Thymus (tissue), 11 donors: ENCODE results near the gene SPTBN5. TPM values are rescaled to one million over a fixed set of nuclear protein-coding genes. Genes with fewer than 3 reads are reported as not detected.

Experiments used
- DNase-seq, 9 donors: peaks; one replicate each; pipeline ENCODE4 v3.0.0-alpha.2; 2013; ENCODE audit warnings: low spot score in 9 of 9, low read depth in 6 of 9, missing footprints in 1 of 9
- H3K27ac ChIP-seq, 2 donors: one replicate each; pipeline ENCODE4 v1.5.1; 2013; ENCODE audit warnings: control low read depth in 1 of 2, low read depth in 1 of 2, low read length in 1 of 2, mild to moderate bottlenecking in 1 of 2, moderate library complexity in 1 of 2
- H3K27me3 ChIP-seq, 2 donors: one replicate each; pipeline ENCODE4 v1.5.1; 2013; ENCODE audit warnings: low read length in 1 of 2; ENCODE audit not compliant: control insufficient read depth in 2 of 2, insufficient read depth in 1 of 2
- H3K36me3 ChIP-seq, 2 donors: one replicate each; pipeline ENCODE4 v1.5.1; 2013; ENCODE audit warnings: low read length in 1 of 2, mild to moderate bottlenecking in 1 of 2, moderate library complexity in 1 of 2; ENCODE audit not compliant: control insufficient read depth in 2 of 2, insufficient read depth in 2 of 2
- H3K4me1 ChIP-seq, 2 donors: one replicate each; pipeline ENCODE4 v1.5.1; 2013; ENCODE audit warnings: low read length in 2 of 2; ENCODE audit not compliant: control insufficient read depth in 2 of 2, insufficient read depth in 2 of 2
- H3K4me3 ChIP-seq, 2 donors: one replicate each; pipeline ENCODE4 v1.5.1; 2013; ENCODE audit warnings: low read length in 2 of 2, control low read depth in 1 of 2, mild to moderate bottlenecking in 1 of 2
- H3K9me3 ChIP-seq, 2 donors: one replicate each; pipeline ENCODE4 v1.5.1; 2013; ENCODE audit warnings: low read length in 1 of 2, mild to moderate bottlenecking in 1 of 2; ENCODE audit not compliant: control insufficient read depth in 2 of 2, insufficient read depth in 1 of 2
- WGBS: extraction: QIAGEN DNeasy Blood & Tissue Kit; methylation state at CpG from one replicate; pipeline ENCODE4 v1.1.7; 2013; 5-methylcytosine and 5-hydroxymethylcytosine counted together
- polyA plus RNA-seq: library from polyadenylated mRNA; stranded (reverse); fragments of 200-250 nt; gene quantifications from one replicate; pipeline ENCODE4 v1.2.3, GENCODE V29; 2013
- total RNA-seq: library from RNA; stranded (reverse); fragments of 120-200 nt; gene quantifications from one replicate; pipeline ENCODE4 v1.2.4, GENCODE V29; 2013
- donor health status: healthy.

The SPTBN5 gene
- total and polyA plus RNA-seq, 2 donors = 0.57 to 1.6 TPM

DNA sequence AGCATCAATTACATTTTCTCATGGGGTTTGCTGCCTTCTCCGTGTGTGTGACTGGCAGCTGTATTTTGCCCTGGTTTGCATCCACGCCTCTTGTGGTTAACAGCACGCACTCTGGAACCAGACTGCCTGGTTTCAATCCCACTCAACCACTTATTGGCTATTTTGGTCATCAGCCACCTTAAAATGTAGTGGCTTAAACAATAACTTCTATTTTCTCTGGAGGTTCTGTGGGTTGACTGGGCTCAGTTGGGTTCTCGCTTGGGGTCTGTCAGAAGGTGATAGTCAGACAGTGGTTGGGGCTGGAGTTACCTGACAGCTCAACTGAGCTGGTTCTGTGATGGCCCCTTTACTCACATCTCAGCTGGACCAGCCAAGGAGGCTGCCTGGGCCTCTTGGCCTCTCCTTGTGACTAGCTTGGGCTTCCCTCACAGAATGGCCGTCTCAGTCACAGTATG lies 41.7 kb upstream of the SPTBN5 start:
- peak in 2 of 9 donors; percentile 18 to 47 for DNase-seq
- Histone ChIP-seq H3K27ac (peak overlapping the region; percentile 61 to 66), H3K36me3 (no peaks in the 10 kb centered on the region), H3K27me3 (no peaks in the 10 kb centered on the region), H3K4me3 (no peak overlapping the region), H3K9me3 (no peaks in the 10 kb centered on the region), H3K4me1 (peaks cover 19 to 45% of the 10 kb centered on the region in 2 donors)
- WGBS = 64% methylated on average over 5 of the region's 5 CpGs

DNA sequence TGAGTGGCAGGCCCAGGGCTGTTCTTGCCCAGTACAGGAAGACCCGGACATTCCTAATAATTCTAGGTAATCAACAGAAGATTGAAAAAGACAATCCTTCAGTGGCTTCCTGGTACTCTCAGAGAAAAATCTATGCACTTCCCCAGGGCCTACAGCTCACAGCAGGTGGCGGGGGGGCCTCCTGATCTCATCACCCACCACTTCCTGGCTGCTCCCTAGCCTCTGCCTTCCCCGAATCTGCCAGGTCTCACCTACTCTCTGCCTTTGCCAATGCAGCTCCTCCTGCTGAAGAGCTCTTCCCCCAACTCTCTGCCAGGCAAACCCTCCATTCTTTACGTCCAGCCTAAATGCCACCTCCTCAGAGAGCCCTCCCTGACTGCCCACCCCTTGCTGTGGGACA lies 41.0 kb upstream of the SPTBN5 start:
- Histone ChIP-seq H3K4me3 (no peak overlapping the region), H3K9me3 (no peaks in the 10 kb centered on the region), H3K27ac (peak overlapping the region; percentile 61 to 94), H3K27me3 (no peaks in the 10 kb centered on the region), H3K36me3 (no peaks in the 10 kb centered on the region), H3K4me1 (peaks cover 19 to 45% of the 10 kb centered on the region in 2 donors)
- peak in 8 of 9 donors; percentile 44 to 88 (median 68) for DNase-seq
- WGBS = 15% methylated on average over 4 of the region's 4 CpGs

DNA sequence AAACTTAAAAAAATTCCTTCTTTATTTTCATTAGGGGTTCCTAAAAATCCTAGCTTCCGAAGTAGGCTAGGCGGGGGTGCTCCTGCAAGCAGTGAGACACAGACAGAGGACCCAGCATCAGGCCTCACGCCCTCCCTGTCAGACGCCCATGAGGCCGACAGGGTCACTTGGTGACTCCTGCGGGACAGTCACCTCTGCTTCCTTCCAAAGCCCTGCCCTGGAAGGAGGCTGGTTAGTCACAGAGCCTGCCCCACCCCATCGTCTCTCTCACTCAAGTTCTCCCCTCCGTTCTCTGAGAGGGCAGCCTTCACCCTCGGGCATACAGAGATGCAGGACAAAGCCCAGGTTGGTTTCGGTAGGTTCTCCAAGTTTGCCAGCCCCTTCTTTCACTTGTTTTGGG lies 39.9 kb upstream of the SPTBN5 start:
- Histone ChIP-seq H3K27me3 (no peaks in the 10 kb centered on the region), H3K4me1 (peaks cover 19 to 45% of the 10 kb centered on the region in 2 donors), H3K27ac (peak overlapping the region in 1 of 2 donors; percentile 37), H3K36me3 (no peaks in the 10 kb centered on the region), H3K9me3 (no peaks in the 10 kb centered on the region), H3K4me3 (no peak overlapping the region)
- DNase-seq = no peak
- 88% methylated on average over 10 of the region's 10 CpGs for WGBS

DNA sequence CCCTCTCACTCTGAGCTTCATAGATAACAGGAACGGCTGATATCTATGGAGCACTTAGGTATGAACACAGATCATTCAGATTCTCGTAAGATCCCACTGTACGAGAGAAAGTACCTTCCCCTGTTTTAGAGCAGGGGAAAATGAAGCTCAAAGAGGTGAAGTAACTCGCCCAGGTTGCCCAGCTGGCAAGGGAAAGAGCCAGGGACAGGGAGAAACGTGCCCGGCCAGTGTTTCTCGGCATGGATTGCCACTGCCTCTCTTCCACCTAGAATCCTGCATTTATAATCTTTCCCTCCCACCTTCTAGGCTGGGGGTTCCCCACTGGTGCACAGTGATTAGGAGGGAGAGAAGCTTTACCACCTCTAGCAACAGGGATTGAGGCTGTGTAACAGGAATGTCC lies 39.5 kb upstream of the SPTBN5 start:
- DNase-seq = no peak

DNA sequence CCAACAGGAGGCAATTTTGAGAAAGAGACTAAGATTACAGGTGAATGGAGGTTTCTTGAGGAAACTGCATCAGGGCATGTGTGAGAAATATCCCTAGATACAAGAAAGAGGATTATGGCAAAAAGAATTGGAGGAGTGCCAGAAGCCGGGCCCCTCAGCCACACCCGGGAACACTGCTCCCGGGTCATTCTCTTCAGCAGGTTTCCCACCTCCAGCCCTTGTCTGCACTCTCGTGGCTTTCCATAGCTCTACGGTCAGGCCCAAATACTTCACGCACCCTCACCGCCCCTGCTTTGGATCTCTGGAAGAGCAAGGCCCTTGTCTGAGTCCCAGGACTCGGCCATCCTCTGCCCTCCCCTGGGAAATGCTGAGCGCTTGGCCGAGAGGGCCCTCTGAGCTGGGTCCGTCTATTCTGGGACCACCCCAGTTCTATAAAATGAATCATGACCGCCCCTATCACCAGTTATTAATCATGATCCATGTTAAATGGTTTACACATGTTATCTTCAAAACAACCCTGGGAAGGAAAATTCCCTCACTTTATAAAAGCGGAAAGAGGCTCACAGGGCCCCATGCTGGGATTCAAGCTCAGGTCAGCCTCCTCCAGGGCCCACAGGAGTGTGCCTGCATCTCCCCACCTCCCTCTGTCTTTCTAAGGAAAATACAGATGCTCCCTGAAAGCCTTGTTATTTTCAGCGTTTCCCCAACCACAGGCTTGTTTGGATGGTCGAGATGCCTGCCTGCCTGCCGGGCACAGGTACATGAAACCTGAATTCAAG lies 38.8 kb upstream of the SPTBN5 start:
- Histone ChIP-seq H3K36me3 (no peaks in the 10 kb centered on the region), H3K27ac (no peak overlapping the region), H3K27me3 (no peaks in the 10 kb centered on the region), H3K4me3 (no peak overlapping the region), H3K9me3 (no peaks in the 10 kb centered on the region), H3K4me1 (peaks cover 15 to 38% of the 10 kb centered on the region in 2 donors)
- DNase-seq = no peak
- 96% methylated on average over 16 of the region's 16 CpGs for WGBS

More for the DNA sequence above, 39.5 kb upstream of the SPTBN5 start:
- WGBS = 98% methylated on average over 7 of the region's 7 CpGs
- Histone ChIP-seq H3K4me3 (no peak overlapping the region), H3K9me3 (no peaks in the 10 kb centered on the region), H3K27me3 (no peaks in the 10 kb centered on the region), H3K36me3 (no peaks in the 10 kb centered on the region), H3K4me1 (peaks cover 19 to 44% of the 10 kb centered on the region in 2 donors), H3K27ac (no peak overlapping the region)

DNA sequence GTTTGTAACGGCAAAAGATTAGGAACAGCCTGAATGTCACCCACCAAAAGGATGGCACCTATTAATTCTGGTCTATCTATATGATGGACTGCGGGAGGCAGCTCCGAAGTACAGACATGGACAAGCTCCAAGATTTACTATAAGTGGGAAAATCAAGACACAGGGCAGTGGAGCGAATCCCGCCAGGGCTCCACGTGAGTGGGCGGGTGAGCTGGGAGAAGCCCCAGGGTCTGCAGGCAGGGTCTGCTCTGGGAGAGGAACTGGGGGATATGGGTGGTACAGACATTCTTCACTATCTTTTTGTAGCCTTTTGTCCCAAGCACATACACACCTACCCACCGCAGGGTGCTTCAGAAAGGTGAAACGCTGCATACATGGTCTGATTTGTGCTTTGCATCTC lies 38.2 kb upstream of the SPTBN5 start:
- WGBS = 99% methylated on average over 9 of the region's 9 CpGs
- no peak for DNase-seq
- no peaks in the 10 kb centered on the region for H3K27me3 ChIP-seq
- no peaks in the 10 kb centered on the region for H3K9me3 ChIP-seq
- no peaks in the 10 kb centered on the region for H3K36me3 ChIP-seq
- H3K4me1 ChIP-seq = peaks cover 9 to 32% of the 10 kb centered on the region in 2 donors
- no peak overlapping the region for H3K27ac ChIP-seq
- H3K4me3 ChIP-seq = no peak overlapping the region

DNA sequence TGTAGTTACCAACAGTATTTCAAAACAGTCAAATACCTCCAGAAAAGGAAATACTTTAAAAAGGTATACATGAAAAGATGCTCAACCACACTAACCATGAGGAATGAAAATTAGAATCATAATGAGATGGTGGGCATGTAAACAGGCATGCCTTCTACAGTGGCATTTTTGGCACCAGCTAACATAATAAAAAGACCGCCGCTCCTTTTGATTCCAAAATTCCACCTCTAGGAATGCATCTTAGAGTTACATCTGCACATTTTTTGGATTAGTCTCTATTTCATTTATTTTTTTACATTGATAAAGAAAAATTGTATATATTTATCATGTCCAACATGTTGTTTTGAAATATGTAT lies 37.0 kb upstream of the SPTBN5 start:
- Histone ChIP-seq H3K4me1 (peaks cover 5 to 31% of the 10 kb centered on the region in 2 donors), H3K9me3 (no peaks in the 10 kb centered on the region), H3K27ac (no peak overlapping the region), H3K4me3 (no peak overlapping the region), H3K27me3 (no peaks in the 10 kb centered on the region), H3K36me3 (no peaks in the 10 kb centered on the region)
- 96% methylated on average over 2 of the region's 2 CpGs for WGBS
- no peak for DNase-seq

GRCh38 chr15:41930221-41930866 lies 36.5 kb upstream of the SPTBN5 start:
- Histone ChIP-seq H3K9me3 (no peaks in the 10 kb centered on the region), H3K27me3 (no peaks in the 10 kb centered on the region), H3K4me3 (no peak overlapping the region), H3K27ac (no peak overlapping the region), H3K4me1 (peaks cover 5 to 26% of the 10 kb centered on the region in 2 donors), H3K36me3 (no peaks in the 10 kb centered on the region)
- 94% methylated on average over 8 of the region's 8 CpGs for WGBS
- DNase-seq = no peak
